Measurements from ENCODE around the gene EPHA7. TPM values are rescaled to one million over a fixed set of nuclear protein-coding genes. Genes with fewer than 3 reads are reported as not detected.
A peak's percentile ranks its signal among the peaks of the same experiment; 100 is the strongest.

Gene EPHA7
- polyA plus RNA-seq (11.2 and 17.4 TPM in 2 replicates), polyA minus RNA-seq (53.6 and 54.1 TPM in 2 replicates)

GRCh38 chr6:93419304-93420162 is at the start of gene EPHA7:
Gene EPHA7 (minus strand): TSS chr6:93419559. CDS start chr6:93419341, 218 bp downstream.
- peak within 1 kb of the TSS; percentile 21 for H3K27ac ChIP-seq (ENCODE audit: low read length)
- no peak for TF ChIP-seq EZH2 (IDR thresholded peaks at IDR 0.05; ENCODE audit: borderline replicate concordance, insufficient read depth, low read length, poor library complexity, severe bottlenecking)
- no peak for TF ChIP-seq CTCF (IDR thresholded peaks at IDR 0.05; ENCODE audit: poor library complexity, severe bottlenecking)
- peak; percentile 51 for TF ChIP-seq MXI1 (conservative IDR thresholded peaks at IDR 0.05; ENCODE audit: poor library complexity, severe bottlenecking)
- no peak for TF ChIP-seq EP300 (conservative IDR thresholded peaks at IDR 0.05; ENCODE audit: poor library complexity, severe bottlenecking)
- TF ChIP-seq TAF1 (IDR thresholded peaks at IDR 0.05; ENCODE audit: low read depth) = peak; percentile 56
- no peak for TF ChIP-seq POLR2AphosphoS5 (IDR thresholded peaks at IDR 0.05)
- TF ChIP-seq REST (IDR thresholded peaks at IDR 0.05; ENCODE audit: borderline replicate concordance) = no peak
- peak; percentile 48 for TF ChIP-seq RAD21 (conservative IDR thresholded peaks at IDR 0.05)
- TF ChIP-seq SMC3 (conservative IDR thresholded peaks at IDR 0.05; ENCODE audit: poor library complexity) = peak; percentile 45
- H3K79me2 ChIP-seq (replicated peaks; ENCODE audit: insufficient read depth, low read length) = peaks cover 16% of the 10 kb centered on the region
- peaks cover 30% of the 10 kb centered on the region for H3K27me3 ChIP-seq (ENCODE audit: insufficient read depth, low read depth, low read length)
- peak within 1 kb of the TSS; percentile 87 for H3K4me2 ChIP-seq (ENCODE audit: low read length)
- peak within 1 kb of the TSS; percentile 69 for H3K9ac ChIP-seq (ENCODE audit: low read length)
- H3K9me3 ChIP-seq (ENCODE audit: low read length) = no peaks in the 10 kb centered on the region
- H3F3A ChIP-seq (ENCODE audit: insufficient read depth, low read length, poor library complexity, severe bottlenecking) = no peaks in the 10 kb centered on the region
- H3K4me3 ChIP-seq (ENCODE audit: low read length) = peak within 1 kb of the TSS; percentile 83
- H3K36me3 ChIP-seq (ENCODE audit: insufficient read depth, low read length) = no peaks in the 10 kb centered on the region
- H3K9me2 ChIP-seq (ENCODE audit: insufficient read depth, low read length) = no peaks in the 10 kb centered on the region
- H2AFZ ChIP-seq (ENCODE audit: low read depth, low read length) = peak within 1 kb of the TSS; percentile 54
- no peaks in the 10 kb centered on the region for H4K20me1 ChIP-seq (ENCODE audit: insufficient read depth)

- Histone ChIP-seq H3K9ac (ENCODE audit: low read length) (no peak overlapping the region), H4K20me1 (ENCODE audit: insufficient read depth) (no peaks in the 10 kb centered on the region), H3K9me2 (ENCODE audit: insufficient read depth, low read length) (no peaks in the 10 kb centered on the region), H3K79me2 (replicated peaks; ENCODE audit: insufficient read depth, low read length) (no peaks in the 10 kb centered on the region), H2AFZ (ENCODE audit: low read depth, low read length) (no peak overlapping the region), H3K4me3 (ENCODE audit: low read length) (no peak overlapping the region), H3K27me3 (ENCODE audit: insufficient read depth, low read depth, low read length) (no peaks in the 10 kb centered on the region), H3F3A (ENCODE audit: insufficient read depth, low read length, poor library complexity, severe bottlenecking) (no peaks in the 10 kb centered on the region), H3K36me3 (ENCODE audit: insufficient read depth, low read length) (no peaks in the 10 kb centered on the region), H3K4me2 (ENCODE audit: low read length) (no peak overlapping the region), H3K9me3 (ENCODE audit: low read length) (no peaks in the 10 kb centered on the region), H3K27ac (ENCODE audit: low read length) (no peak overlapping the region)
- TF ChIP-seq CTCF (IDR thresholded peaks at IDR 0.05; ENCODE audit: poor library complexity, severe bottlenecking) = no peak
- TF ChIP-seq TAF1 (IDR thresholded peaks at IDR 0.05; ENCODE audit: low read depth) = no peak
- TF ChIP-seq REST (IDR thresholded peaks at IDR 0.05; ENCODE audit: borderline replicate concordance) = no peak
- TF ChIP-seq EP300 (conservative IDR thresholded peaks at IDR 0.05; ENCODE audit: poor library complexity, severe bottlenecking) = no peak
- no peak for TF ChIP-seq EZH2 (IDR thresholded peaks at IDR 0.05; ENCODE audit: borderline replicate concordance, insufficient read depth, low read length, poor library complexity, severe bottlenecking)
- no peak for TF ChIP-seq SMC3 (conservative IDR thresholded peaks at IDR 0.05; ENCODE audit: poor library complexity)
- no peak for TF ChIP-seq RAD21 (conservative IDR thresholded peaks at IDR 0.05)
- no peak for TF ChIP-seq MXI1 (conservative IDR thresholded peaks at IDR 0.05; ENCODE audit: poor library complexity, severe bottlenecking)
- TF ChIP-seq POLR2AphosphoS5 (IDR thresholded peaks at IDR 0.05) = no peak
These were observed 48.9 kb upstream of the EPHA7 start for GRCh38 chr6:93468291-93468690.

Measured in neural cell (in vitro differentiated cells).